Measurements from ENCODE around the gene SREBF2. TPM values are rescaled to one million over a fixed set of nuclear protein-coding genes. Genes with fewer than 3 reads are reported as not detected.
A peak's percentile ranks its signal among the peaks of the same experiment; 100 is the strongest.

The SREBF2 gene
- total RNA-seq, 2 donors from 2014 or later: 48.3 to 65.3 TPM

- no peaks in the 10 kb centered on the region for H3K36me3 ChIP-seq
- TF ChIP-seq CTCF (IDR thresholded peaks at IDR 0.05): no peak
- no peak overlapping the region for H3K27ac ChIP-seq
- DNase-seq (ENCODE audit: low spot score) (no peak), ATAC-seq (ENCODE audit: insufficient number of reproducible peaks, low FRiP score, low read depth) (no peak)
- no peaks in the 10 kb centered on the region for H3K9me3 ChIP-seq
- no peaks in the 10 kb centered on the region for H3K27me3 ChIP-seq (replicated peaks; ENCODE audit: insufficient read depth)
- no peak overlapping the region for H3K4me3 ChIP-seq
- no peaks in the 10 kb centered on the region for H3K4me1 ChIP-seq (ENCODE audit: control insufficient read depth in 1 of 2, low read depth in 2 of 2)
Observed at GRCh38 chr22:41934284-41935014, 101.5 kb downstream of the SREBF2 start.

DNA sequence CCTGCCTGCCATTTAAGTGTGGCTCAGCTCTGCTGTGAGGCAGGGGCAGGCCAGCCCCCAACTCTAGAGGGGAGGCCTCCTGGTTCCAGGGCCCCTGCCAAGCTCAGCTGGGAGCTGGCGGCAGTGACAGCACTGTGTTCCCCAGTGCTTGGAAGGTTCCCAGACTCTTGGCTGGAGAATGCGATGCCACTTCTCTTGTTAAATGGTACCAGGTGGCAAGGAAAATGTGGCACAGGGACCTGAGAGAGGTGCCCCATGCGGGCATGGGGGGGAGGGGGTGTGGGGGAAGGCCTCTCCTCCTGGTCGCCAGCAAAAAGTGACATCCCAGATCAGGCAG is 102.1 kb downstream of the SREBF2 start:
- no peak overlapping the region for H3K27ac ChIP-seq
- H3K4me3 ChIP-seq: no peak overlapping the region
- no peaks in the 10 kb centered on the region for H3K9me3 ChIP-seq
- ATAC-seq (ENCODE audit: insufficient number of reproducible peaks, low FRiP score, low read depth) (no peak), DNase-seq (ENCODE audit: low spot score) (no peak)
- no peak for TF ChIP-seq CTCF (IDR thresholded peaks at IDR 0.05)
- no peaks in the 10 kb centered on the region for H3K36me3 ChIP-seq
- no peaks in the 10 kb centered on the region for H3K27me3 ChIP-seq (replicated peaks; ENCODE audit: insufficient read depth)
- H3K4me1 ChIP-seq (ENCODE audit: control insufficient read depth in 1 of 2, low read depth in 2 of 2): no peaks in the 10 kb centered on the region

DNA sequence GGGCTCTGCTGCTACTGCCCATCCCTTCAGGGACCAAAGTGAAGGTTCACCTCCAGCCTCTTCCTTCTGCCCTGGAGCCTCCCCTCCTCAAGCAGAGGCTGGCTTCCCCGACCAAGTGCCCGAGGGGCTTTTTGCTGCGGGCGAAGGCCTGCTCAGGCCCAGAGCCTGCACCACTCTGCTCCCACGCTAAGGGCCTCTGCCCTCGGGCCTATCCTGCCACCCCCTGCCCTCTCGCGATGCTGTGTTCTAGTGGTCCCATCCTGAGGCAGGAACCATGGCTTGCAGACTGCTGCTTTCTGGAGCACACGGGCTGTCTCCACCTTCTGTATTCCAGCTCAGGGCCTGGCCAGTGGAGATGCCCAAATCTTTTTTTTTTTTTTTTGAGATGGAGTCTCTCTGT is 102.6 kb downstream of the SREBF2 start:
- no peak for ATAC-seq (ENCODE audit: insufficient number of reproducible peaks, low FRiP score, low read depth)
- H3K27me3 ChIP-seq (replicated peaks; ENCODE audit: insufficient read depth): no peaks in the 10 kb centered on the region
- H3K36me3 ChIP-seq: no peaks in the 10 kb centered on the region

DNA sequence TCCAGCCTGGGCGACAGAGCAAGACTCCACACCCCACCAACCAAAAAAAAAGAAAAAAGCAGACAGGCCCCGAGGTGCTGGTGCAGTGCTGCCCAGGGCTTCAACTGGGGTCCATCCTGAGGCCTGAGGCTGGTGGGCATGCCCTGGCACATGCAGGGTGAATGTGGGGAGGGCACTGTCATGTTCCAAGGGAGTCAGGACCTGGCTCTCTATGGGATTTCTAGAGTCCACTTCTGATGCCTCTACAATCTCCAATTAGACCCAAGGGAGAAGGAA is 103.9 kb downstream of the SREBF2 start:
- TF ChIP-seq CTCF (IDR thresholded peaks at IDR 0.05): no peak
- ATAC-seq (ENCODE audit: insufficient number of reproducible peaks, low FRiP score, low read depth) (no peak), DNase-seq (ENCODE audit: low spot score) (no peak)
- no peak overlapping the region for H3K4me3 ChIP-seq
- no peaks in the 10 kb centered on the region for H3K36me3 ChIP-seq
- peaks cover 0 to 7% of the 10 kb centered on the region in 2 donors for H3K4me1 ChIP-seq (ENCODE audit: control insufficient read depth in 1 of 2, low read depth in 2 of 2)
- H3K27ac ChIP-seq: no peak overlapping the region
- H3K9me3 ChIP-seq: no peaks in the 10 kb centered on the region
- no peaks in the 10 kb centered on the region for H3K27me3 ChIP-seq (replicated peaks; ENCODE audit: insufficient read depth)

More for the DNA sequence above, 102.6 kb downstream of the SREBF2 start:
- Histone ChIP-seq H3K4me1 (ENCODE audit: control insufficient read depth in 1 of 2, low read depth in 2 of 2) (peaks cover 0 to under 1% of the 10 kb centered on the region in 2 donors), H3K4me3 (no peak overlapping the region), H3K27ac (no peak overlapping the region), H3K9me3 (no peaks in the 10 kb centered on the region)
- no peak for TF ChIP-seq CTCF (IDR thresholded peaks at IDR 0.05)
- DNase-seq (ENCODE audit: low spot score): no peak

GRCh38 chr22:41939981-41940831 is 107.3 kb downstream of the SREBF2 start:
- DNase-seq (ENCODE audit: low spot score): no peak
- H3K27me3 ChIP-seq (replicated peaks; ENCODE audit: insufficient read depth): no peaks in the 10 kb centered on the region
- no peak for ATAC-seq (ENCODE audit: insufficient number of reproducible peaks, low FRiP score, low read depth)
- H3K4me3 ChIP-seq: no peak overlapping the region
- H3K36me3 ChIP-seq: no peaks in the 10 kb centered on the region
- H3K9me3 ChIP-seq: no peaks in the 10 kb centered on the region
- TF ChIP-seq CTCF (IDR thresholded peaks at IDR 0.05): no peak
- peak overlapping the region; percentile 36 to 46 for H3K27ac ChIP-seq
- H3K4me1 ChIP-seq (ENCODE audit: control insufficient read depth in 1 of 2, low read depth in 2 of 2): peaks cover 0 to 7% of the 10 kb centered on the region in 2 donors
